GM12878 (cell line): ENCODE data around the gene MEMO1. TPM values are rescaled to one million over a fixed set of nuclear protein-coding genes. Genes with fewer than 3 reads are reported as not detected.

Experiments used
- ATAC-seq: fragments of 200-7000 bp; cut with Tn5 transposase; 3 replicates; pipeline ENCODE4 v1.9.1; 2020; ENCODE audit warnings: mild to moderate bottlenecking, moderate library complexity
- BruUV-seq: library from RNA; stranded (reverse); fragments of 400-500 nt; replicated peaks from 2 replicates; lab custom pipeline; 2021; lab: Mats Ljungman, UMichigan
- CTCF ChIA-PET: fragments of 300-600 bp; sonication (Branson Sonifier 250); formaldehyde crosslinking; extraction: SDS; loops from one replicate; lab custom pipeline; 2021; ENCODE audit warnings: inconsistent platforms; lab: Yijun Ruan, JAX
- POLR2A ChIA-PET: fragments of 350-600 bp; formaldehyde crosslinking; extraction: SDS; loops from one replicate; lab custom pipeline; 2021; ENCODE audit warnings: inconsistent platforms; lab: Charles Lee
- RAD21 ChIA-PET: fragments of 300-600 bp; sonication (Branson Sonifier 250); formaldehyde crosslinking; loops from one replicate; lab custom pipeline; 2023; ENCODE audit warnings: antibody characterized with exemption; ENCODE audit not compliant: unreplicated experiment; lab: Charles Lee
- SMC1A ChIA-PET: fragments of 300-600 bp; sonication (Branson Sonifier 250); formaldehyde crosslinking; loops from one replicate; lab custom pipeline; 2023; ENCODE audit not compliant: unreplicated experiment, uncharacterized antibody; lab: Charles Lee
- DNase-seq: peaks from one replicate; pipeline ENCODE4 v3.0.0-alpha.2; 2011; ENCODE audit warnings: low read depth, low spot score
- FAIRE-seq: peaks from 3 replicates; lab custom pipeline; 2011; peaks lifted over from hg19 to GRCh38; lab: Jason Lieb, UNC
- H2AFZ ChIP-seq: 2 replicates; pipeline ENCODE4 v1.6.0; 2011; ENCODE audit warnings: low read depth, low read length, control low read depth; ENCODE audit not compliant: control insufficient read depth
- H3K27ac ChIP-seq: 2 replicates; pipeline ENCODE4 v1.5.1; 2011; ENCODE audit warnings: control low read depth; ENCODE audit not compliant: control insufficient read depth, insufficient read depth
- H3K27me3 ChIP-seq, 2 experiments: replicated peaks in 1 of 2; 2 replicates each; pipeline versions ENCODE4 v1.6.0 to v1.6.1; 2011; ENCODE audit warnings: low read length in 1 of 2; ENCODE audit not compliant: control insufficient read depth in 2 of 2, insufficient read depth in 2 of 2
- H3K36me3 ChIP-seq, 2 experiments: 2 replicates each; pipeline ENCODE4 v1.5.1; 2011; ENCODE audit warnings: low read length in 1 of 2; ENCODE audit not compliant: control insufficient read depth in 2 of 2, insufficient read depth in 2 of 2
- H3K4me1 ChIP-seq: 2 replicates; pipeline ENCODE4 v1.6.1; 2011; ENCODE audit warnings: mild to moderate bottlenecking, low read length, moderate library complexity, mixed read lengths; ENCODE audit not compliant: control insufficient read depth, insufficient read depth
- H3K4me2 ChIP-seq: 2 replicates; pipeline ENCODE4 v1.6.0; 2011; ENCODE audit warnings: control low read depth; ENCODE audit not compliant: control insufficient read depth, insufficient read depth
- H3K4me3 ChIP-seq: fragments of 200-600 bp; sonication (generic); 2 replicates; pipeline ENCODE4 v1.5.1; 2016
- H3K79me2 ChIP-seq: 2 replicates; pipeline ENCODE4 v1.6.0; 2011; ENCODE audit warnings: low read length; ENCODE audit not compliant: control insufficient read depth, insufficient read depth
- H3K9ac ChIP-seq: 2 replicates; pipeline ENCODE4 v1.8.0; 2011; ENCODE audit warnings: low read length, control low read depth, mixed read lengths; ENCODE audit not compliant: control insufficient read depth, insufficient read depth
- H3K9me3 ChIP-seq: replicated peaks from 3 replicates; pipeline ENCODE4 v1.5.1; 2011; ENCODE audit warnings: mild to moderate bottlenecking, low read length; ENCODE audit not compliant: control insufficient read depth, insufficient read depth
- H4K20me1 ChIP-seq: 2 replicates; pipeline ENCODE4 v1.6.0; 2011; ENCODE audit not compliant: control insufficient read depth, insufficient read depth
- BHLHE40 ChIP-seq, 2 experiments: fragments of 450-650 bp in 1 of 2; IDR thresholded peaks; 2 replicates each; pipeline ENCODE4 v1.6.1; 2011 to 2017; ENCODE audit warnings: low read depth in 2 of 2, borderline replicate concordance in 1 of 2, improper control_type of control experiment in 1 of 2, low read length in 1 of 2, mild to moderate bottlenecking in 1 of 2
- NKRF ChIP-seq: fragments of 450-650 bp; conservative IDR thresholded peaks from 2 replicates; pipeline ENCODE4 v1.6.1; 2017; ENCODE audit warnings: mild to moderate bottlenecking, moderate library complexity
- PAX8 ChIP-seq: fragments of 450-650 bp; IDR thresholded peaks from 2 replicates; pipeline ENCODE4 v1.6.1; 2017; ENCODE audit warnings: mild to moderate bottlenecking, moderate library complexity
- POLR2A ChIP-seq: IDR thresholded peaks from 2 replicates; pipeline ENCODE4 v1.6.1; 2011; ENCODE audit warnings: low read depth, mild to moderate bottlenecking, low read length
- RAD51 ChIP-seq: fragments of 450-650 bp; IDR thresholded peaks from 2 replicates; pipeline ENCODE4 v1.6.1; 2016; ENCODE audit warnings: moderate library complexity, mild to moderate bottlenecking, inconsistent platforms
- RCOR1 ChIP-seq: conservative IDR thresholded peaks from 2 replicates; pipeline ENCODE4 v1.6.1; 2012; ENCODE audit warnings: low read depth, low read length, improper control_type of control experiment
- SP1 ChIP-seq: IDR thresholded peaks from one replicate; pipeline ENCODE4 v1.6.1; 2011; ENCODE audit warnings: low read depth, low read length
- WGBS: methylation state at CpG from one replicate; pipeline ENCODE4 v1.1.6; 2016; ENCODE audit warnings: low lambda C conversion rate; ENCODE audit not compliant: insufficient replicate concordance, insufficient coverage; ENCODE audit errors: missing lambda C conversion rate; 5-methylcytosine and 5-hydroxymethylcytosine counted together
- in situ Hi-C: fragments of 300-500 bp; cut with MboI; formaldehyde crosslinking; loops from 9 replicates; pipeline ENCODE4 v1.14.3; 2018; ENCODE audit warnings: mixed read lengths
- intact Hi-C: fragments of 100-400 bp; cut with micrococcal nuclease; formaldehyde crosslinking; loops from one replicate; pipeline ENCODE4 v1.14.2; 2022; ENCODE audit not compliant: unreplicated experiment
- polyA plus RNA-seq, 11 experiments: library from polyadenylated mRNA; depleted of rRNA in 4 of 11; unstranded in 6 of 11; stranded (reverse) in 5 of 11; fragments of >200 nt; fragmentation: Nextera tagmentation in 4 of 11; fragmentation: Illumina TruSeq in 1 of 11; extraction: Ambion mirVana in 4 of 11; extraction: Trizol in 1 of 11; gene quantifications; 1 replicate in 1 of 11; 2 replicates in 10 of 11; pipeline versions ENCODE4 v1.2.1 to v1.2.3, GENCODE V29; 2011 to 2016; ENCODE audit warnings: inconsistent platforms in 2 of 11, missing spikeins in 2 of 11, low read depth in 1 of 11
- total RNA-seq, 4 experiments: library from RNA; depleted of rRNA in 3 of 4; stranded (reverse); fragments of >200 nt in 3 of 4; fragmentation: Illumina TruSeq in 1 of 4; extraction: Trizol in 1 of 4; gene quantifications; 2 replicates each; pipeline versions ENCODE4 v1.2.1 to v1.2.3, GENCODE V29; 2013 to 2021
- TF ChIP-seq, protein P1 (sequence below): fragments of 450-650 bp; IDR thresholded peaks from 2 replicates; pipeline ENCODE4 v1.6.1; 2016; ENCODE audit warnings: mild to moderate bottlenecking, moderate library complexity, borderline replicate concordance
- TF ChIP-seq, protein P2 (sequence below): IDR thresholded peaks from 2 replicates; pipeline ENCODE4 v1.6.1; 2012; ENCODE audit warnings: low read length, inconsistent platforms

MEMO1 gene
- total and polyA plus RNA-seq, 10 of the 15 experiments (the other 5 are each of a cell fraction or from before 2014, with no cell fraction given), result 39.8 to 99.1 (median 72.2) TPM

DNA sequence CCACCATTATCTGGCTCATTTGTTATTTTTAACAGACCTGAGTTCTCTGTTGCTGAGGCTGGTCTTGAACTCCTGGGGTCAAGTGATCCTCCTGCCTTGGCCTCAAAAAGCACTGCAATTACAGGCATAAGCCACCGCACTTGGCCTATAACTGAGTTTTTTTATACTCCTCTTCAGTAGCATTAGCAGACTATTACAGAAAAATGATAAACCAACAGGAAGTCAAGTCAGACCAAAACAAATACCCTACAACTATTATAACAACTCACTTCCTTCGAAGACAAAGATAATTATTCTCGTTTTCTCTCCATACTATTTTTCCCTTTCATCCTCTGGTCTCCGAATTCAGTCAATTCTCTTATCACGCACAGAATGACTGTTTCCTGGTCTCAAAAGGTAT lies 78.2 kb downstream of the MEMO1 start:
- H2AFZ ChIP-seq, result no peak overlapping the region
- no peaks in the 10 kb centered on the region for H3K4me1 ChIP-seq
- TF ChIP-seq RCOR1 (no peak), BHLHE40 (IDR thresholded peaks at IDR 0.05; ENCODE audit: borderline replicate concordance in 1 of 2, low read depth in 2 of 2, low read length in 1 of 2) (no peak), PAX8 (no peak), SP1 (no peak), RAD51 (no peak), POLR2A (no peak), NKRF (no peak)
- TF ChIP-seq, protein P1, sequence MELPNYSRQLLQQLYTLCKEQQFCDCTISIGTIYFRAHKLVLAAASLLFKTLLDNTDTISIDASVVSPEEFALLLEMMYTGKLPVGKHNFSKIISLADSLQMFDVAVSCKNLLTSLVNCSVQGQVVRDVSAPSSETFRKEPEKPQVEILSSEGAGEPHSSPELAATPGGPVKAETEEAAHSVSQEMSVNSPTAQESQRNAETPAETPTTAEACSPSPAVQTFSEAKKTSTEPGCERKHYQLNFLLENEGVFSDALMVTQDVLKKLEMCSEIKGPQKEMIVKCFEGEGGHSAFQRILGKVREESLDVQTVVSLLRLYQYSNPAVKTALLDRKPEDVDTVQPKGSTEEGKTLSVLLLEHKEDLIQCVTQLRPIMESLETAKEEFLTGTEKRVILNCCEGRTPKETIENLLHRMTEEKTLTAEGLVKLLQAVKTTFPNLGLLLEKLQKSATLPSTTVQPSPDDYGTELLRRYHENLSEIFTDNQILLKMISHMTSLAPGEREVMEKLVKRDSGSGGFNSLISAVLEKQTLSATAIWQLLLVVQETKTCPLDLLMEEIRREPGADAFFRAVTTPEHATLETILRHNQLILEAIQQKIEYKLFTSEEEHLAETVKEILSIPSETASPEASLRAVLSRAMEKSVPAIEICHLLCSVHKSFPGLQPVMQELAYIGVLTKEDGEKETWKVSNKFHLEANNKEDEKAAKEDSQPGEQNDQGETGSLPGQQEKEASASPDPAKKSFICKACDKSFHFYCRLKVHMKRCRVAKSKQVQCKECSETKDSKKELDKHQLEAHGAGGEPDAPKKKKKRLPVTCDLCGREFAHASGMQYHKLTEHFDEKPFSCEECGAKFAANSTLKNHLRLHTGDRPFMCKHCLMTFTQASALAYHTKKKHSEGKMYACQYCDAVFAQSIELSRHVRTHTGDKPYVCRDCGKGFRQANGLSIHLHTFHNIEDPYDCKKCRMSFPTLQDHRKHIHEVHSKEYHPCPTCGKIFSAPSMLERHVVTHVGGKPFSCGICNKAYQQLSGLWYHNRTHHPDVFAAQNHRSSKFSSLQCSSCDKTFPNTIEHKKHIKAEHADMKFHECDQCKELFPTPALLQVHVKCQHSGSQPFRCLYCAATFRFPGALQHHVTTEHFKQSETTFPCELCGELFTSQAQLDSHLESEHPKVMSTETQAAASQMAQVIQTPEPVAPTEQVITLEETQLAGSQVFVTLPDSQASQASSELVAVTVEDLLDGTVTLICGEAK, result no peak
- TF ChIP-seq, protein P2, sequence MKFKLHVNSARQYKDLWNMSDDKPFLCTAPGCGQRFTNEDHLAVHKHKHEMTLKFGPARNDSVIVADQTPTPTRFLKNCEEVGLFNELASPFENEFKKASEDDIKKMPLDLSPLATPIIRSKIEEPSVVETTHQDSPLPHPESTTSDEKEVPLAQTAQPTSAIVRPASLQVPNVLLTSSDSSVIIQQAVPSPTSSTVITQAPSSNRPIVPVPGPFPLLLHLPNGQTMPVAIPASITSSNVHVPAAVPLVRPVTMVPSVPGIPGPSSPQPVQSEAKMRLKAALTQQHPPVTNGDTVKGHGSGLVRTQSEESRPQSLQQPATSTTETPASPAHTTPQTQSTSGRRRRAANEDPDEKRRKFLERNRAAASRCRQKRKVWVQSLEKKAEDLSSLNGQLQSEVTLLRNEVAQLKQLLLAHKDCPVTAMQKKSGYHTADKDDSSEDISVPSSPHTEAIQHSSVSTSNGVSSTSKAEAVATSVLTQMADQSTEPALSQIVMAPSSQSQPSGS, result no peak
- H3K9ac ChIP-seq, result no peak overlapping the region
- no peaks in the 10 kb centered on the region for H4K20me1 ChIP-seq
- ChIA-PET SMC1A (interaction anchor here (2.0 kb wide), 1 partner anchor 10 kb away, joined by 6 read pairs; no protein-coding TSS in a partner anchor), POLR2A (no interaction called here), RAD21 (no interaction called here), CTCF (interaction anchor here (2.6 kb wide), 1 partner anchor 46 kb away, joined by 8 read pairs; no protein-coding TSS in a partner anchor)
- no peak overlapping the region for H3K4me3 ChIP-seq
- intact Hi-C loops (no loop called here), in situ Hi-C loops (no loop called here)
- H3K9me3 ChIP-seq, result no peaks in the 10 kb centered on the region
- WGBS, result 86% methylated on average over 5 of the region's 5 CpGs
- no peak for FAIRE-seq
- H3K27me3 ChIP-seq, result no peaks in the 10 kb centered on the region
- no peak for ATAC-seq
- DNase-seq, result no peak
- no peak overlapping the region for H3K27ac ChIP-seq
- BruUV-seq, result no TSS peak
- H3K79me2 ChIP-seq, result peaks cover 8% of the 10 kb centered on the region
- no peak overlapping the region for H3K4me2 ChIP-seq
- peaks cover 0 to 3% of the 10 kb centered on the region in 2 experiments; a peak in 1 of 4 replicates for H3K36me3 ChIP-seq
